H9 (cell line): Measurements from ENCODE around the gene SGSM2. TPM values are rescaled to one million over a fixed set of nuclear protein-coding genes. Genes with fewer than 3 reads are reported as not detected.

ENCODE experiments used
- DNase-seq: peaks from one replicate; pipeline ENCODE4 v3.0.0-alpha.2; 2017
- H2AFZ ChIP-seq: one replicate; pipeline ENCODE4 v1.6.1; 2013; ENCODE audit warnings: mild to moderate bottlenecking, low read length, control low read depth, moderate library complexity
- H2AK5ac ChIP-seq: 2 replicates; pipeline ENCODE4 v1.6.1; 2013; ENCODE audit warnings: low read length, control low read depth, mixed read lengths; ENCODE audit not compliant: insufficient read length
- H2BK120ac ChIP-seq: one replicate; pipeline ENCODE4 v1.6.1; 2013; ENCODE audit warnings: low read depth, mild to moderate bottlenecking, low read length, control low read depth, inconsistent platforms; ENCODE audit not compliant: poor library complexity, severe bottlenecking
- H2BK12ac ChIP-seq: 2 replicates; pipeline ENCODE4 v1.6.1; 2013; ENCODE audit warnings: low read length, control low read depth, mixed read lengths, low read depth; ENCODE audit not compliant: insufficient read length
- H2BK15ac ChIP-seq: 2 replicates; pipeline ENCODE4 v1.6.1; 2013; ENCODE audit warnings: low read depth, low read length, control low read depth
- H2BK20ac ChIP-seq: one replicate; pipeline ENCODE4 v1.6.1; 2013; ENCODE audit warnings: low read depth, mild to moderate bottlenecking, low read length, control low read depth, inconsistent platforms; ENCODE audit not compliant: poor library complexity, severe bottlenecking
- H2BK5ac ChIP-seq: 2 replicates; pipeline ENCODE4 v1.6.1; 2013; ENCODE audit warnings: low read length, control low read depth, mixed read lengths; ENCODE audit not compliant: insufficient read length
- H3K14ac ChIP-seq: 2 replicates; pipeline ENCODE4 v1.6.1; 2013; ENCODE audit warnings: low read length, control low read depth; ENCODE audit not compliant: insufficient read depth
- H3K18ac ChIP-seq: 2 replicates; pipeline ENCODE4 v1.6.1; 2013; ENCODE audit warnings: low read depth, mild to moderate bottlenecking, mixed read lengths, low read length, control low read depth; ENCODE audit not compliant: insufficient read length
- H3K23ac ChIP-seq: 2 replicates; pipeline ENCODE4 v1.6.1; 2013; ENCODE audit warnings: low read length, control low read depth, mixed read lengths, low read depth; ENCODE audit not compliant: insufficient read length
- H3K23me2 ChIP-seq: 2 replicates; pipeline ENCODE4 v1.6.1; 2013; ENCODE audit warnings: low read depth, mild to moderate bottlenecking, mixed read lengths, low read length, control low read depth; ENCODE audit not compliant: insufficient read length, poor library complexity, severe bottlenecking
- H3K27ac ChIP-seq: 2 replicates; pipeline ENCODE4 v1.5.1; 2013; ENCODE audit warnings: low read length, control low read depth, mixed read lengths, low read depth; ENCODE audit not compliant: insufficient read length
- H3K27me3 ChIP-seq: 2 replicates; pipeline ENCODE4 v1.6.1; 2013; ENCODE audit warnings: low read length, control low read depth, inconsistent platforms; ENCODE audit not compliant: insufficient read depth
- H3K4ac ChIP-seq: 2 replicates; pipeline ENCODE4 v1.6.1; 2013; ENCODE audit warnings: low read depth, mild to moderate bottlenecking, control low read depth, inconsistent platforms, low read length, moderate library complexity
- H3K4me1 ChIP-seq: 2 replicates; pipeline ENCODE4 v1.6.1; 2013; ENCODE audit warnings: low read length, control low read depth, inconsistent platforms; ENCODE audit not compliant: insufficient read depth
- H3K4me2 ChIP-seq: 2 replicates; pipeline ENCODE4 v1.6.1; 2013; ENCODE audit warnings: low read length, control low read depth, mixed read lengths; ENCODE audit not compliant: insufficient read length, insufficient read depth
- H3K56ac ChIP-seq: 2 replicates; pipeline ENCODE4 v1.6.1; 2013; ENCODE audit warnings: low read depth, mild to moderate bottlenecking, mixed read lengths, low read length, control low read depth; ENCODE audit not compliant: insufficient read length
- H3K79me1 ChIP-seq: 2 replicates; pipeline ENCODE4 v1.6.1; 2013; ENCODE audit warnings: low read depth, mild to moderate bottlenecking, moderate library complexity, low read length, control low read depth, inconsistent platforms; ENCODE audit not compliant: insufficient read depth, poor library complexity, severe bottlenecking
- H3K79me2 ChIP-seq: 2 replicates; pipeline ENCODE4 v1.6.1; 2013; ENCODE audit warnings: low read length, control low read depth, inconsistent platforms; ENCODE audit not compliant: insufficient read depth
- H3K9ac ChIP-seq: 2 replicates; pipeline ENCODE4 v1.6.1; 2013; ENCODE audit warnings: low read length, control low read depth, mixed read lengths; ENCODE audit not compliant: insufficient read length; ENCODE audit errors: extremely low read depth
- H3K9me3 ChIP-seq: one replicate; pipeline ENCODE4 v1.6.1; 2013; ENCODE audit warnings: low read depth, low read length, inconsistent platforms; ENCODE audit not compliant: control insufficient read depth
- H3T11ph ChIP-seq: one replicate; pipeline ENCODE4 v1.6.1; 2013; ENCODE audit warnings: mild to moderate bottlenecking, low read length, control low read depth, inconsistent platforms
- H4K20me1 ChIP-seq: one replicate; pipeline ENCODE4 v1.6.1; 2013; ENCODE audit not compliant: control insufficient read depth, insufficient read length, insufficient read depth
- H4K5ac ChIP-seq: 2 replicates; pipeline ENCODE4 v1.6.1; 2013; ENCODE audit warnings: low read depth, mild to moderate bottlenecking, mixed read lengths, low read length, control low read depth; ENCODE audit not compliant: insufficient read length
- H4K8ac ChIP-seq: replicated peaks from 2 replicates; pipeline ENCODE4 v1.6.1; 2013; ENCODE audit warnings: low read length, control low read depth, mixed read lengths, low read depth; ENCODE audit not compliant: insufficient read length
- H4K91ac ChIP-seq: 2 replicates; pipeline ENCODE4 v1.6.1; 2013; ENCODE audit warnings: low read depth, mild to moderate bottlenecking, moderate library complexity, mixed read lengths, low read length, control low read depth; ENCODE audit not compliant: insufficient read length
- H3K27ac Mint-ChIP-seq, 3 experiments: 2 replicates in 2 of 3; 3 replicates in 1 of 3; pipeline ENCODE4 v1.8.0; 2020 to 2021; ENCODE audit warnings: mixed read lengths in 3 of 3, mild to moderate bottlenecking in 1 of 3, moderate library complexity in 1 of 3
- H3K27me3 Mint-ChIP-seq: 2 replicates; pipeline ENCODE4 v1.8.0; 2021; ENCODE audit warnings: low read depth, mild to moderate bottlenecking, moderate library complexity, mixed read lengths
- H3K36me3 Mint-ChIP-seq, 3 experiments: 2 replicates in 2 of 3; 3 replicates in 1 of 3; pipeline ENCODE4 v1.8.0; 2020 to 2021; ENCODE audit warnings: low read depth in 3 of 3, mixed read lengths in 3 of 3; ENCODE audit not compliant: insufficient read depth in 1 of 3
- H3K4me1 Mint-ChIP-seq, 2 experiments: 2 replicates each; pipeline ENCODE4 v1.8.0; 2020; ENCODE audit warnings: mixed read lengths in 2 of 2
- H3K4me3 Mint-ChIP-seq, 2 experiments: 2 replicates in 1 of 2; 3 replicates in 1 of 2; pipeline ENCODE4 v1.8.0; 2020 to 2021; ENCODE audit warnings: mild to moderate bottlenecking in 2 of 2, mixed read lengths in 2 of 2, moderate library complexity in 1 of 2
- H3K9me3 Mint-ChIP-seq, 2 experiments: 2 replicates in 1 of 2; 3 replicates in 1 of 2; pipeline ENCODE4 v1.8.0; 2020; ENCODE audit warnings: mild to moderate bottlenecking in 2 of 2, mixed read lengths in 2 of 2, moderate library complexity in 1 of 2
- WGBS: extraction: QIAGEN DNeasy Blood & Tissue Kit; methylation state at CpG from one replicate; pipeline ENCODE4 v1.1.7; 2013; ENCODE audit warnings: missing lambda C conversion rate, low lambda C conversion rate, mixed read lengths; ENCODE audit not compliant: insufficient read length; ENCODE audit errors: extremely low coverage; 5-methylcytosine and 5-hydroxymethylcytosine counted together
- total RNA-seq: library from RNA; stranded (reverse); gene quantifications from 2 replicates; pipeline ENCODE4 v1.2.1, GENCODE V29; 2021
- TF ChIP-seq, protein P1 (sequence below): fragments of 200-600 bp; sonication (generic); conservative IDR thresholded peaks from 3 replicates; pipeline ENCODE4 v1.8.0; 2021; ENCODE audit warnings: antibody characterized with exemption, mild to moderate bottlenecking

Gene SGSM2
- total RNA-seq, 1 experiment from 2014 or later, result 45.6 TPM

DNA sequence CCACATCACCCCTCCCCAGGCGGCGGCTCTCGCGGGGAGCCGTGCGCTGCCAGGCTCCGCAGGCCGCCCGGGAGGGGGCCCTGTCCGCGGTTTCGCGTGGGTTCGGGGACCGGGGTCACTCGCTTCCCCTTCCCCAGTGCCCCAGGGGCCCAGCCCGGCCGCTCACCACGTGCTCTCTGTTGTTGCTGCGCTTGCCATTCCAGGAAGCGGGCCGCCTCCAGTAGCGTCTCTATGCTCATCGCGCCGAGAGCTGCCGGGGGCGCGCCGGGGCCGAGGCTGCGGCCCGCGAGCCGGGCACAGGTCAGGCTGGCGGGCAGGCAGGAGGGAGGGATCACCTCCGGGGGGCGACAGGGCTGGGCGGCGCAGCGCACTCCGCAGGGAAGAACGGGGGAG is 63.2 kb downstream of the SGSM2 start:
- peak; percentile 82 for DNase-seq
- Histone ChIP-seq H4K20me1 (no peaks in the 10 kb centered on the region), H2BK12ac (no peak overlapping the region), H3K56ac (no peak overlapping the region), H3K14ac (peak overlapping the region; percentile 49; the same call in 1 of the 2 replicates), H2BK15ac (no peak overlapping the region), H3K23ac (no peak overlapping the region), H2BK20ac (no peak overlapping the region), H2AK5ac (no peak overlapping the region), H3K79me1 (no peaks in the 10 kb centered on the region), H3K23me2 (peaks cover 22% of the 10 kb centered on the region), H3K4me2 (peak overlapping the region; percentile 65), H3K4ac (no peak overlapping the region), H3K27me3 (no peaks in the 10 kb centered on the region), H2AFZ (no peak overlapping the region), H4K91ac (no peak overlapping the region), H3K27ac (no peak overlapping the region), H2BK120ac (no peak overlapping the region), H4K8ac (no peak overlapping the region), H3K4me1 (peaks cover 11% of the 10 kb centered on the region; the same call in 1 of the 2 replicates), H3K79me2 (peaks cover 2% of the 10 kb centered on the region; the same call in 1 of the 2 replicates), H4K5ac (no peak overlapping the region), H3K9ac (peak overlapping the region; percentile 28), H3T11ph (no peak overlapping the region), H3K9me3 (no peaks in the 10 kb centered on the region), H2BK5ac (no peak overlapping the region), H3K18ac (peak overlapping the region; percentile 18)
- H3K27ac Mint-ChIP-seq, result peak overlapping the region in 1 of 3 experiments; percentile 67; a peak in 3 of 7 replicates
- H3K27me3 Mint-ChIP-seq, result peaks cover 5% of the 10 kb centered on the region
- no CpG with 5 or more reads among the region's 43 CpGs for WGBS
- H3K9me3 Mint-ChIP-seq, result no peaks in the 10 kb centered on the region; a peak in 1 of 5 replicates
- peaks cover 0 to 5% (median 0%) of the 10 kb centered on the region in 3 experiments; a peak in 1 of 7 replicates for H3K36me3 Mint-ChIP-seq
- peak overlapping the region; percentile 91 to 99 for H3K4me3 Mint-ChIP-seq
- TF ChIP-seq, protein P1, sequence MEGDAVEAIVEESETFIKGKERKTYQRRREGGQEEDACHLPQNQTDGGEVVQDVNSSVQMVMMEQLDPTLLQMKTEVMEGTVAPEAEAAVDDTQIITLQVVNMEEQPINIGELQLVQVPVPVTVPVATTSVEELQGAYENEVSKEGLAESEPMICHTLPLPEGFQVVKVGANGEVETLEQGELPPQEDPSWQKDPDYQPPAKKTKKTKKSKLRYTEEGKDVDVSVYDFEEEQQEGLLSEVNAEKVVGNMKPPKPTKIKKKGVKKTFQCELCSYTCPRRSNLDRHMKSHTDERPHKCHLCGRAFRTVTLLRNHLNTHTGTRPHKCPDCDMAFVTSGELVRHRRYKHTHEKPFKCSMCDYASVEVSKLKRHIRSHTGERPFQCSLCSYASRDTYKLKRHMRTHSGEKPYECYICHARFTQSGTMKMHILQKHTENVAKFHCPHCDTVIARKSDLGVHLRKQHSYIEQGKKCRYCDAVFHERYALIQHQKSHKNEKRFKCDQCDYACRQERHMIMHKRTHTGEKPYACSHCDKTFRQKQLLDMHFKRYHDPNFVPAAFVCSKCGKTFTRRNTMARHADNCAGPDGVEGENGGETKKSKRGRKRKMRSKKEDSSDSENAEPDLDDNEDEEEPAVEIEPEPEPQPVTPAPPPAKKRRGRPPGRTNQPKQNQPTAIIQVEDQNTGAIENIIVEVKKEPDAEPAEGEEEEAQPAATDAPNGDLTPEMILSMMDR, result no peak
- H3K4me1 Mint-ChIP-seq, result peaks cover 32 to 40% of the 10 kb centered on the region in 2 experiments
